ENCODE results near the gene CD99L2. TPM values are rescaled to one million over a fixed set of nuclear protein-coding genes. Genes with fewer than 3 reads are reported as not detected.

Gene CD99L2
- total and polyA plus RNA-seq, 7 donors: 62.7 to 173 (median 118) TPM

DNA sequence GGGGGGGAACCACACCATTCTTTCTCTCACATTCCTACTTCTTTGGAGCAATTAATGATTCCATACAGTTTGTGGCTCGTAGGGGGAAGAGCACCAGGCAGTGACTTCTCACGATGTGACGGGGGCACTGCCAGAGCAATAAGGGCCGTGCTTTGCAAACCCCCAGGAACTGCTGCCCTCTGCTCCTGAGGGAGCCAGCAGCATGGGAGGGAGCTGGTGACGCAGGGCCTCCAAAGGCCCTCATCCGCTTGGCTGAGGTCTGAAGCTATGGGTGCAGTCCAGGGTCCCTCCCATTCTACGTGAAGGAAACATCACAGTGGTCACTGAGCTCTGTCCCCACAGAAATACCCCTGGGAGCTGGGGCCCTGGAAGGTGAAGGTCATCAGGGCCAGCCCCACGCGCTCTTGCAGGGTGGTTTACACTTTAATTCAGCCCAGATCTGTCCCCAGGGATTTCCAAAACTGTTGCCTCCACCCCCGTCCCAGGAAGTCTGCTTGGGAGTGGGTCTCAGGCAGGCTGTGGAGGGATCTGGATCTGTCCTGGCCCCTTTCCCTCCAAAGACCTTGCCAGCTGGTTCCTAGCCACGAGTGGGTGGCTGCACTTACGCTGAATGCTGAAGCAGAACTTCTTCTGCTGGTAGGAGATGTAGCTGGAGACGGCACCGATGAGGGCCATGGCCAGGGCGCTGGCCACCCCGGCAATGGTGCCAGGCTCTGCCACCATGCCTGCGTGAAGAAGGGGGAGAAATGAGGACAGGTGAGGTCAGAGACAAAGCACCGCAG, 122.7 kb downstream of the CD99L2 start:
- Histone ChIP-seq H3K4me1 (no peaks in the 10 kb centered on the region), H3K4me3 (no peak overlapping the region), H3K27me3 (ENCODE audit: insufficient read depth in 3 of 3, low read length in 2 of 3) (no peaks in the 10 kb centered on the region), H3K36me3 (ENCODE audit: insufficient read depth in 1 of 2, low read depth in 1 of 2) (peaks cover 0 to 29% of the 10 kb centered on the region in 2 donors), H3K9me3 (no peaks in the 10 kb centered on the region), H3K27ac (no peak overlapping the region)
- WGBS, 3 donors: 72 to 79% (median 73%) methylated on average over 12 to 18 of the region's 18 CpGs
- no peak for ATAC-seq
- intact Hi-C loops (cut with DNase I): loop anchor here in 1 of 2 donors (10.0 kb wide), 1 partner anchor 119 kb away; the partner anchor contains the start of gene CD99L2
- TF ChIP-seq, protein P1, sequence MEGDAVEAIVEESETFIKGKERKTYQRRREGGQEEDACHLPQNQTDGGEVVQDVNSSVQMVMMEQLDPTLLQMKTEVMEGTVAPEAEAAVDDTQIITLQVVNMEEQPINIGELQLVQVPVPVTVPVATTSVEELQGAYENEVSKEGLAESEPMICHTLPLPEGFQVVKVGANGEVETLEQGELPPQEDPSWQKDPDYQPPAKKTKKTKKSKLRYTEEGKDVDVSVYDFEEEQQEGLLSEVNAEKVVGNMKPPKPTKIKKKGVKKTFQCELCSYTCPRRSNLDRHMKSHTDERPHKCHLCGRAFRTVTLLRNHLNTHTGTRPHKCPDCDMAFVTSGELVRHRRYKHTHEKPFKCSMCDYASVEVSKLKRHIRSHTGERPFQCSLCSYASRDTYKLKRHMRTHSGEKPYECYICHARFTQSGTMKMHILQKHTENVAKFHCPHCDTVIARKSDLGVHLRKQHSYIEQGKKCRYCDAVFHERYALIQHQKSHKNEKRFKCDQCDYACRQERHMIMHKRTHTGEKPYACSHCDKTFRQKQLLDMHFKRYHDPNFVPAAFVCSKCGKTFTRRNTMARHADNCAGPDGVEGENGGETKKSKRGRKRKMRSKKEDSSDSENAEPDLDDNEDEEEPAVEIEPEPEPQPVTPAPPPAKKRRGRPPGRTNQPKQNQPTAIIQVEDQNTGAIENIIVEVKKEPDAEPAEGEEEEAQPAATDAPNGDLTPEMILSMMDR (IDR thresholded peaks at IDR 0.05): no peak
- no peak for DNase-seq

DNA sequence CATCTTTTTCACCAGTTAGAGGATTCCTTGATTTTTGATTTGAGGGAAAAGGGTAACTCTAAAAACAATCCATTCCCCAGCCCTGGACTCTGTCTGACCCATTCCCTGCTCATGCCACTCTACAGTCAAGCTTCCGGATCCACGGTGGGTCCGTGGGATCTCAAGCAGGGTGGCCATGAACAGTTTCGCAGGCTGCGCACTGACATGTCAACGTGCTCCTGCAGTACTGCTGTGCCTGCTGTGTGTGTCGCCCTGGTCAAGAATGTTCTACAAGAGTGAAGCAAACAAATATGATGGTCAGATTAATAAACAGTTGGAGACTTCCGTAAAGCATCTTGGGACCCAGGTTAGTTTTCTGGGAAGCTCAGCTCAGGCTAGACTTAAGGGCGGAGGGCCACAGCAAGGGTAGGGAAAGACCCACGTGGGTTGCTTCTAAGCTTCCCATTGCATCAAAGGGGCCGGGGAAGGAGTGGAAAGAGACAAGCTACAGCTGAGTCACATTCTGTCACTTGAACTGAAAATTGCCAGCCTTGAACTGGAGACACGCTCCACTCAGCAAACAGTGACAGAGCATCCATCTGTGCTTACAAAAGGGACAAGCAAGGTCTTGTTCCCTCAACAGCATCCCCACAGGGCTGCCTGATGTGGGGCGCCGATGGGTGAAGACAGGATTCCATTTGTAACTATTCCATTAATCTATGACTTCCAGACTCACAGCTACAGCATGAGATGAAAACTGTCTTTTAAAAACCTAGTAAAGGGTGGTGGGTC, 123.5 kb downstream of the CD99L2 start:
- H3K4me1 ChIP-seq: no peaks in the 10 kb centered on the region
- intact Hi-C loops (cut with DNase I): loop anchor here (5.0 to 10.0 kb wide), 4 partner anchors 120 to 227 kb away; partner anchors contain the start of genes HMGB3 (in 2 of the 2) and CD99L2 (in 1 of the 2)
- no peak for DNase-seq
- H3K9me3 ChIP-seq: no peaks in the 10 kb centered on the region
- H3K36me3 ChIP-seq (ENCODE audit: insufficient read depth in 1 of 2, low read depth in 1 of 2): peaks cover 0 to 35% of the 10 kb centered on the region in 2 donors
- H3K27ac ChIP-seq: no peak overlapping the region
- TF ChIP-seq, protein P1 (IDR thresholded peaks at IDR 0.05): no peak
- 82 to 98% (median 95%) methylated on average over 14 of the region's 14 CpGs for WGBS, 3 donors
- no peak for ATAC-seq
- no peak overlapping the region for H3K4me3 ChIP-seq
- no peaks in the 10 kb centered on the region for H3K27me3 ChIP-seq (ENCODE audit: insufficient read depth in 3 of 3, low read length in 2 of 3)

DNA sequence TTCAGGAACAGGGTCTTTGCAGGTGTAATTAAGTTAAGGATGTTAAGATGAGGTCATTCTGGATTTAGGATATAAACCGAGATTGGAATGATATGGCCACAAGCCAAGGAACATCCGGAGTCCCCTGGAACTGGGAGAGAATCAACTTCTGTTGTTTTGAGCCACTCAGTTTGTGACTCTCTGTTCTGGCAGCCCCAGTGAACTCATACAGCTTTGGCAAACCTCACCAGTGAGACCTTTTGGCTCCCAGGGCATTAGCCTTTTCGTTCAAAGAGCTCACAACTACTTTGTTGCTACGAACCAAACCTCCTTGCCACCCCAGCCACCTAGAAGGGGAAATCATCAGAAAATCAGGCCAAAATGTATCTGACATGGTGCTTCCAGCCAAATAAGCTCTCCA, 124.8 kb downstream of the CD99L2 start:
- no peaks in the 10 kb centered on the region for H3K27me3 ChIP-seq (ENCODE audit: insufficient read depth in 3 of 3, low read length in 2 of 3)
- TF ChIP-seq, protein P1 (IDR thresholded peaks at IDR 0.05): no peak
- no peak overlapping the region for H3K27ac ChIP-seq
- intact Hi-C loops (cut with DNase I): loop anchor here (2.0 to 10.0 kb wide), 5 partner anchors 121 to 231 kb away; partner anchors contain the start of genes HMGB3 (in 2 of the 2) and CD99L2 (in 1 of the 2)
- H3K36me3 ChIP-seq (ENCODE audit: insufficient read depth in 1 of 2, low read depth in 1 of 2): peaks cover 0 to 48% of the 10 kb centered on the region in 2 donors
- H3K4me3 ChIP-seq: no peak overlapping the region
- no peaks in the 10 kb centered on the region for H3K9me3 ChIP-seq
- DNase-seq (no peak), ATAC-seq (no peak)
- 31 to 55% (median 52%) methylated on average over 4 of the region's 4 CpGs for WGBS, 3 donors
- H3K4me1 ChIP-seq: no peaks in the 10 kb centered on the region

DNA sequence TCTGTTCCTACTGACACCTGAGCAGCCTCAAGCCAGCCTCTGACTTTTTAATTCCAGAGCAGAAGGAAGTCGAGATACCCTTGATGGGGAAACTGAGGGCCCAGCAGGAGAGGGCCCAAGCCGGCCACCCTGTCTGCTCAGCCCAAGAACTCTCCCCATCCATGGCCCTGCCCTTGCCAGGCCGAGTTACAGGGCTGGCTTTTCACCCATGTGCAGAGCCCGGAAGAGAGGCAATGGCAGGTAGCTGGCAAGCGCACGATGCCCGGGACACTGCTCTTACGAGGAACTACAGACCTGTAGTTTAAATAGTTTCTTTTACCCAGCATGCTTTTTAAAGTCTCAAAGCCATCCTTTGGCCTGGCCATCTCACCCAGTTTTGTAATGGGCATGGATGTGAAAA, 125.4 kb downstream of the CD99L2 start:
- ATAC-seq (no peak), DNase-seq (no peak)
- no peak overlapping the region for H3K27ac ChIP-seq
- H3K4me3 ChIP-seq: no peak overlapping the region
- WGBS, 3 donors: 70 to 93% (median 75%) methylated on average over 7 to 8 of the region's 8 CpGs
- H3K36me3 ChIP-seq (ENCODE audit: insufficient read depth in 1 of 2, low read depth in 1 of 2): peaks cover 0 to 53% of the 10 kb centered on the region in 2 donors
- no peaks in the 10 kb centered on the region for H3K4me1 ChIP-seq
- intact Hi-C loops (cut with DNase I): loop anchor here (2.0 to 10.0 kb wide), 5 partner anchors 122 to 232 kb away; partner anchors contain the start of genes HMGB3 (in 2 of the 2) and CD99L2 (in 1 of the 2)
- no peaks in the 10 kb centered on the region for H3K27me3 ChIP-seq (ENCODE audit: insufficient read depth in 3 of 3, low read length in 2 of 3)
- no peaks in the 10 kb centered on the region for H3K9me3 ChIP-seq
- TF ChIP-seq, protein P1 (IDR thresholded peaks at IDR 0.05): no peak
